ENCODE results near the gene CDCA3.
"Not testable (repeated sequence)": the region's sequence is repeated elsewhere in the genome, so short reads cannot be mapped to it uniquely, and the experiment has no call there.

CDCA3 gene

GRCh38 chr12:6872073-6873048 is 21.3 kb upstream of the CDCA3 start:
- peak; percentile 74 for DNase-seq

DNA sequence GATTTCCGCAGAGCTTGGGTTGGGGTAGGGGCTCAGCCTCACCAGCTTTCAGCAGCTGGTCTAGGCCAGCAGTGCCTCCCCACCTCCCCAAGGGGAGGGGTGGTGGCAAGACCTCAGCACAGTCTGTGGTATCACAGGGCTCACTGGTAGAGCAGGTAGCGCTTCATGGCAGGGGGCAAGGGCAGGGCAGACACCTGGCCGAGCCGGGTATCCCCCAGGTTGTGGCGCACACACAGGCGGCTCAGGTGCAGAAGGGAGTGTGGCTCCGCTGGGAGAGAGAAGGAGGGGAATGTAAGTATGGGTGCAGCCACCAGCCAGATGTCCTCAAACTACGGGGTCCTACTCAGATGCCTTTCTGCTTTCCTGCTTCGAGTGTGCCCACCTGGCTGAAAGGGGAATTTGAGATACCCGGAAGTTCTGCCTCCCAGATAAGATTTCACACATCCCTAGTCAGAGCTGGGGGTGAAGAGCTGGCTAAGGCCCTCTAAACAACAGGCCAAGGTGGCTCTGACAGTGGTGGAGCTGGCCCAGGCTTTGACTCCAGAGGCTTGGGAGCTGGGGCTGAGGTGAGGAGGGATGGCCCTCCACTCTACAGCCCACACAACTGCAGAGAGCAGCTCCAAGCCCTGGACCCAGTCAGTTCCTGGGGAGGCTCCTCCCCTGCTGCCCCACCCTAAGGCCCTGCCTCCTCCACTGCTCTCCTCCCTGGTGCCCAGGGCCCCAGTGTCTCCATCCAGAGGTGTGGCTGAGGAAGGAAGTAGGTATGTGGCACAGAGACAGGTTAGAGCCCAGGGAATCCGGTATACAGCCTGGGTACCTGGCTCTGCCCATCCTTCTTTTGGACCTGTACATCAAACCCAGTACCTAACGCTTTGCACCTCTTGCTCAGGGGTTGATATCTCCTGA is 20.2 kb upstream of the CDCA3 start:
- DNase-seq: peak; percentile 29

DNA sequence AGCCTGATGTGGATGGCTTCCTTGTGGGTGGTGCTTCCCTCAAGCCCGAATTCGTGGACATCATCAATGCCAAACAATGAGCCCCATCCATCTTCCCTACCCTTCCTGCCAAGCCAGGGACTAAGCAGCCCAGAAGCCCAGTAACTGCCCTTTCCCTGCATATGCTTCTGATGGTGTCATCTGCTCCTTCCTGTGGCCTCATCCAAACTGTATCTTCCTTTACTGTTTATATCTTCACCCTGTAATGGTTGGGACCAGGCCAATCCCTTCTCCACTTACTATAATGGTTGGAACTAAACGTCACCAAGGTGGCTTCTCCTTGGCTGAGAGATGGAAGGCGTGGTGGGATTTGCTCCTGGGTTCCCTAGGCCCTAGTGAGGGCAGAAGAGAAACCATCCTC is 19.2 kb upstream of the CDCA3 start:
- DNase-seq: not testable (repeated sequence)

GRCh38 chr12:6869049-6870021 is 18.2 kb upstream of the CDCA3 start:
- DNase-seq: peak; percentile 68

DNA sequence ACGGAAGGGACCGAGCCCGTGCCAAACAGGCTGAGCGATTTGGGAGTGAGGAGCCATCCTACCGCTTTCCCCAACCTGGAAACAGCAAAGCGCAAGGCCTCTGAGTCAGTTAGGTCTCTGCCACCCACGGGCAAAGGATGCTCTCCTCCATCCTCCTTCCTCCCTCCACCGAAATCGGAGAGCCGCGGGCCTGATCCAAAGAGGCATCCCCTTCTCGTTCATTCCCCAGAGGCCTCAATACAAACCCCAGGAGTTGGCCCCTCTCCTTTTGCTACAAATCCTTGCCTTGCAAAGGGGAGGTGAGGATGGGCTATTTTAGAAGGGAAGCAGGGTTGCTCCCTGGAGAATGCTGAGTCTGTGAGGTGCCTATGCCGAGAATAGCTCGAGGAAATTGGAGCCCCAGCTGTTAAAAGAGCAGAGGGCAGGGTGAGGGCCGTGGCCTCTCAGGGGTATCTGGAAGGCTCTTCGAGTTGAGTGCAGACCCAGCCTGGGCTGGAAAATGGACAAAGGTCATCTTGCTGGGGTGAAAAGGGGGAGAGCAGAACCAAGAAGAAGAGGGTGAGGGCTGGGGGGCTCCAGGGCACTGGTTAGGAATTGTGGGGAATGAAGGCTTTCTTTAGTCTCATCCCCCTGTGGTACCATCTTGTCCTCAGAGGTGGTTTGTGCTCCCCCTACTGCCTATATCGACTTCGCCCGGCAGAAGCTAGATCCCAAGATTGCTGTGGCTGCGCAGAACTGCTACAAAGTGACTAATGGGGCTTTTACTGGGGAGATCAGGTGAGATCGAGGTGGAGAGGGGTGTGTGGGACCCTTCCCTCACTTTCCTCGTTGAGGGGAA is 17.3 kb upstream of the CDCA3 start:
- peak; percentile 40 for DNase-seq

DNA sequence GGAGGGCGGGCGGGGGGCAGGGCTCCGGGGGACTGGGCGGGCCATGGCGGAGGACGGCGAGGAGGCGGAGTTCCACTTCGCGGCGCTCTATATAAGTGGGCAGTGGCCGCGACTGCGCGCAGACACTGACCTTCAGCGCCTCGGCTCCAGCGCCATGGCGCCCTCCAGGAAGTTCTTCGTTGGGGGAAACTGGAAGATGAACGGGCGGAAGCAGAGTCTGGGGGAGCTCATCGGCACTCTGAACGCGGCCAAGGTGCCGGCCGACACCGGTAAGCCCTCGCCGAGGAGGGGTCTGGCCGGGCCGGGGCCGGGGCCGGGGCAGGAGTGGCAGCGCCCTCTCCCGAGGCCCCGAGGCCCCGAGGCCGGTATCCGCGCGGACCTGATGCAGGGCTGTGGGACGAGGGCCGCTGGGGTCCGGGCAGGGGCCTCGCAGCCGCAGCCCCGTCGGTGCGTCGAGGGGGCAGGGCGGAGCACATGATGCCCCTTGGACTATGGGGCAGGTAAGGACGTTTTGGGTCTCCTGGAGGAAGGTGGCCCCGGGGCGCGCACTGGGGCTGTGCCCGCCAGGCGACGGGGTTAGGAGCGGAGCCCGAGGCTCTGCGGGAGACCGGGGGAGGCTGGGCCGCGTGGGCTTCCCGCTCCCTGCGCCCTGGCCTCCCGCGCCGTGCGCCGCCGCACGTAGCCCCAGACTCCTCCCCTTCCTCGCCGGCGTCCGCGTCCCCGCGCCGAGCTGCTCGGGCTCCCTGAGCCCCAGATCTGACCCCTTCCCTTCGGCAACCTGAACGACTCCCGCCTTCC is 16.5 kb upstream of the CDCA3 start, which contains the start of gene TPI1:
Gene TPI1, plus strand, starts transcription at position 119 of the 798 bp plus-strand sequence. Its CDS starts 36 bp downstream, at position 155.
- peak; percentile 84 for DNase-seq

DNA sequence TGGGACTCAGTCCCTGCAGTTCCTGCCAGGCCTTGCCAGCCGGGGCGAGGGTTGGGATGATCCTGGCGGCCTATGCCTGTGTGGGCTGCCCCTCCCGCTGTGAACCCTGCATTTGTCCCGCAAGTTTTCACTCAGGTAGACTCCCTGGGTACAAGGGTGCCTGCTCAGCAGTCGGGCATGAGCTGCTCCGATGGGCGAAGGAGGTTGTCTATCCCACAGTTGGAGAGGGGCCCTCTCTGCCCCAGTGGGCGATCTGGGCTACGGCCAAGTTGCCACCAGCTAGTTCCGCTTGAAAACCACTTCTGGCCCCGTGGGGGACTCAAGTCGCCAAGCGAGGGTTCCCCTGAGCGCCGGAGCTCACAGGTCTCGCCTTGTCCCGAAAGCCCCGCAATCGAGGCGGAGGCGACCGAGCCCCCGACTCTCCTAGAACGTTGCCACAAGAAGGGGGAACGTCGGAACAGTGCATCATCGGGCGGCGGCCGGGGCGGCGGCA is 15.9 kb upstream of the CDCA3 start:
- DNase-seq: no peak

DNA sequence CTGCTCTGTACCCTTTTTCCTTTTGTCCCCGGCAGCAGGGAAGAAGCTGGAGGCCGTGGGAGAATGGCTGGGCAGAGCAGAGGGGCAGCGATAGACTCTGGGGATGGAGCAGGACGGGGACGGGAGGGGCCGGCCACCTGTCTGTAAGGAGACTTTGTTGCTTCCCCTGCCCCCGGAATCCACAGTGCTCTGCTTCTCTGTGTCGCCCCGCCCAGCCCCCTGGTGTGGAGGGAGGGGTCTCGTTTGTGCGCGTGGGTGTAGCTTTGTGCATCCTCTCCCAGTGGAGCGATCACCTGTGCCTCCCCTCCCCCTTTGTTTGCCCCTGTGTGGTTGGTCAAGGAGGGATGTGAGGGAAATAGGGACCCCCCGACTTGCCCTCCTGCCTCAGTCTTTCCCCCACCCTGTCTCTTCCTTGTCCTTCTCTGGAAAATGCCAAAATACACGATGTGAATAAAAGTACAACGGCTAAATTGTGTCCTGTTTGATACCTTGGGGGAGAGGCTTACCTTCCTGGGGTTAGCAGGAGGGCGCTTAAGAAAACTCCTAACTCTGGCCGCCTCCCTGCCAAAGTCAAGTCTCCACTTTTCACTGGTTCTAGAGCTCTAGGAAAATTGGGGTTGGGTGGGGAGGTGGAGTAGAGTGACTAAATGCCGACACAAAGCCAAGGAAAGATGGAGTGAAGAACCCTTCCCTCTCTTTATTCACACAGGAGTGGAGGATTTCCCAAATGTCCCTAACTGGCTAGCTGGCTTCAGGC is 15.3 kb upstream of the CDCA3 start:
- no peak for DNase-seq

DNA sequence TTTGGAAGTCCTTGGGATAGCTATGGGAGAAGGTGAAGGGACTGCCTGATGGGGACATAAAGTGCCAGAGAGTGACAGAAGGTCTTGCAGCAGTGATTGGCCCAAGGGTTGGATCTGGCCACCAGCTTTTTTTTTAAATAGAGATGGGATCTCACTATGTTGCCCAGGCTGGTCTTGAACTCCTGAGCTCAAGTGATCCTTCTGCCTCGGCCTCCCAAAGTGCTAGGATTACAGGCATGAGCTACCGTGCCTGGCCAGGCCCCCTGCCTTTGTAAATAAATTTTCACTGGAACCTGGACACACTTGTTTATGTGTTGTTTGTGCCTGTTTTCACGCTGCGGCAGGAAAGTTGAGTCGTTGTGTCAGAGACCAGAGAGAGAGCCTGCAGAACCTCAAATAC is 14.2 kb upstream of the CDCA3 start:
- DNase-seq: not testable (repeated sequence)

DNA sequence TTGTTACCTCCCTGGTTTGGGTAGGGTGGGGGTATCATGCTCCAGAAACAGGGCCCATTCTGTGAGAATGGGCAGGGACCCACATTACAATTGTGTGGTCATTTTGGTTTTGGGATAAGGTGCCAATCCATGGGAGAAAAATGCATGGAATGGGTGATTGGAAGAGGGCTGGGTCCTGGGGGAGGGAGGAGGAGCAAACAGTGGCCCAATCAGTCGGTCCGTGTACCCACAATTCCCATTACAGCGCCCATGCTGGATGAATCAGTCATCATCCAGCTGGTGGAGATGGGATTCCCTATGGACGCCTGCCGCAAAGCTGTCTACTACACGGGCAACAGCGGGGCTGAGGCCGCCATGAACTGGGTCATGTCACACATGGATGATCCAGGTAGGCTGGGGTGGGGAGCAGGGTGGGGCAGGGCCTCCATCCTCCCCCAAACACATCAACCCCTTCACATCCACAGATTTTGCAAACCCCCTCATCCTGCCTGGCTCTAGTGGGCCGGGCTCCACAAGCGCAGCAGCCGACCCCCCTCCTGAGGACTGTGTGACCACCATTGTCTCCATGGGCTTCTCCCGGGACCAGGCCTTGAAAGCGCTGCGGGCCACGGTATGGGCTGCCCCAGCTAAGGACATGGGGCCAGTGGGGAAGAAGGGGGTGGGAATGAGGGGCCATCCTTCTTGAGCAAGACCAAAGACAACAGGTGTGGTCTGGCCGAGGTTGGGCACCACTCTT is 12.7 kb upstream of the CDCA3 start:
- DNase-seq: peak; percentile 33

DNA sequence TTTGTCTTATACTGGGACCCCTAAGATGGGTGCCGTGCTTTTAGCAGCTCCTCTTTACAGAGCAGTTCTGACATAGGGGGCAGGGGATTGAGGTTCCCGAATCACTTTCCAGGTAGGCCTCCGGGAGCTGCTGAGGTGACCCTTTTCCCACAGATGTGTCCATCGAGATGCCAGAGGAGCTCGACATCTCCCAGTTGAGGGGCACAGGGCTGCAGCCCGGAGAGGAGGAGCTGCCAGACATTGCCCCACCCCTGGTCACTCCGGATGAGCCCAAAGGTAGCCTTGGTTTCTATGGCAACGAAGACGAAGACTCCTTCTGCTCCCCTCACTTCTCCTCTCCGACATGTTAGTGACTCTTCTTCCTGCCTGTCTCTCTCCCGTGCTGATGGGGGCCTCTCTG is 11.9 kb upstream of the CDCA3 start:
- DNase-seq: no peak

DNA sequence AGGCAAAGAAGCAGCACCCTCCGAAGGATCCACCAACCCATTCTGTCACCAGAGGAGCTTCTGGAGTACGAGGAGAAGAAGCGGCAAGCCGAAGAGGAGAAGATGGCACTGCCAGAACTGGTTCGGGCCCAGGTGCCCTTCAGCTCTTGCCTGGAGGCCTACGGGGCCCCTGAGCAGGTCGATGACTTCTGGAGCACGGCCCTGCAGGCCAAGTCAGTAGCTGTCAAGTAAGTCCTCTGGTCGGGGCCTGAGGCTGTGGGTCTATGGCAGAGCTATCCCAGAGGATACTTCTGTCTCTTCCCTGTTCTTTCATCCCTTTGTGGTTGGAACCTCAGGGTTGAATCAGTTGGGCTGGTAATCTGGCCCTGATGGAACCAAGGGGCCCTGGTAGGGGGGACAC is 10.3 kb upstream of the CDCA3 start:
- no peak for DNase-seq

GRCh38 chr12:6860942-6861341 is 9.9 kb upstream of the CDCA3 start:
- DNase-seq: no peak

DNA sequence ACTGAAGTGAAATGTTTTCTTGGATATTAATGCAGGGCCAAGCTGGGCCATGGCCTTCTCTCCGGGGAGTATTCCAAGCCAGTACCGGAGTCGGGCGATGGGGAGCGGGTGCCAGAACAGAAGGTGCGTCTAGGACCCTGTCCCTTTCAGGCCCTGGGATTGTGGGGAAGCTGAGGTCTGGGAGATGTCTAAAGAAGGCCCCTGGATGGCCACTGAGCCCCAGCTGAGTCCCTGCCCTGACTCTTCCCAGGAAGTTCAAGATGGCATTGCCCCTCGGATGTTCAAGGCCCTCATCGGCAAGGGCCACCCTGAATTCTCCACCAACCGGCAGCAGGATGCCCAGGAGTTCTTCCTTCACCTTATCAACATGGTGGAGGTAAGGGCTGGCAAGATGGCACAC is 9.0 kb upstream of the CDCA3 start:
- DNase-seq: no peak

GRCh38 chr12:6858799-6859198 is 7.7 kb upstream of the CDCA3 start:
- DNase-seq: no peak

DNA sequence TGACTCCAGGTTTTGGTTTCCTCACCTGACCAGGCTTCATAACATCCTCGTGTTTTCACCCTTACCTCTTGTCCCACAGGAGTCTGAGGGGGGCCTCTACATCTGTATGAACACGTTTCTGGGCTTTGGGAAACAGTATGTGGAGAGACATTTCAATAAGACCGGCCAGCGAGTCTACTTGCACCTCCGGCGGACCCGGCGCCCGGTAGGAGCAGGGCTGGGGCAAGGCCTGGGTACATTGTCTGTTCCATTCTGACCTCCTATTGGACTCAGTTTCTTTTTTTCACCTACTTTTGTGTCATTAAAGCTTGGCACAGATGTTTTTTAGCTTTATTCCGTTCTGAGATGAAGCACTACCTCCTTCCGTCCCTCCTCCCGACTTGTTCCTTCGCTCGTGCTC is 4.2 kb upstream of the CDCA3 start:
- no peak for DNase-seq

GRCh38 chr12:6854036-6854435 is 3.0 kb upstream of the CDCA3 start:
- no peak for DNase-seq

DNA sequence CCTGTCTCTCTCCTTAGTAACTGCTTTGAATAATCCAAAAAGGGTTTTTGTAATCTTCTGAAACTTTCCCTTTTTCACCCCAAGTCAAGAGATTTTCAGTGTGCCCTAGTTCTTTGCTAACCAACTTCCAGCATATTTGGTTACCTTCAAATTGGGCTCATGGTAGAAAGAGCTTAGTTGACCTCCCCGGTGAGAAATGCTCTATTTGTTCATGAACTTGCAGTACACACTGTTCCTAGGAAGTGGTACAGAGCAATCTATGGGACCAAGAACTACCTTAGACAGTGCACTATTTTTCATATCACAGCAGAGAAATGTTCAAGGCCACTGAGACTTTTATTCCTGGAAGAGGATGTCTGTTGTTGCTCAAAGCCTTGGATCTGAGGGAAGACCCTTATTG is 2.5 kb upstream of the CDCA3 start:
- DNase-seq: no peak

All from fibroblast of skin of right biceps (primary cell).